H1 (cell line): ENCODE data around the gene ZRANB1. TPM values are rescaled to one million over a fixed set of nuclear protein-coding genes. Genes with fewer than 3 reads are reported as not detected.

Source experiments
- BACH1 ChIP-seq: IDR thresholded peaks from 2 replicates; pipeline ENCODE4 v1.6.1; 2012; ENCODE audit warnings: low read length, improper control_type of control experiment
- KDM1A ChIP-seq: fragments of 200-600, 300-600 bp; sonication (generic); IDR thresholded peaks from 2 replicates; pipeline ENCODE4 v1.7.1; 2016; ENCODE audit warnings: mild to moderate bottlenecking, low read length, borderline replicate concordance
- RBBP5 ChIP-seq: IDR thresholded peaks from 2 replicates; pipeline ENCODE4 v1.7.1; 2012; ENCODE audit warnings: low read depth, mild to moderate bottlenecking, inconsistent platforms, low read length, moderate library complexity, borderline replicate concordance
- TAF1 ChIP-seq: IDR thresholded peaks from 2 replicates; pipeline ENCODE4 v1.6.1; 2011; ENCODE audit warnings: mild to moderate bottlenecking, low read depth, low read length
- polyA plus RNA-seq, 7 experiments: library from polyadenylated mRNA; depleted of rRNA in 3 of 7; stranded (reverse) in 5 of 7; unstranded in 2 of 7; fragments of >200 nt in 5 of 7; fragments of 200-250 nt in 2 of 7; gene quantifications; 1 replicate in 5 of 7; 2 replicates in 1 of 7; 4 replicates in 1 of 7; pipeline versions ENCODE4 v1.2.1 to v1.2.3, GENCODE V29; 2011 to 2013; ENCODE audit warnings: missing spikeins in 2 of 7, mixed read lengths in 2 of 7
- total RNA-seq: library from RNA; stranded (reverse); fragmentation: NEBNext Ultra II Directional; extraction: Animal tissue kit (Norgen Biotek cat#: 25700); gene quantifications from 2 replicates; pipeline ENCODE4 v1.2.1, GENCODE V29; 2021
- TF ChIP-seq, protein P1 (sequence below): fragments of 300-600 bp; sonication (generic); IDR thresholded peaks from 2 replicates; pipeline ENCODE4 v1.7.1; 2012; ENCODE audit warnings: low read length, moderate library complexity, mild to moderate bottlenecking, inconsistent platforms; ENCODE audit not compliant: insufficient replicate concordance

ZRANB1 gene
- total and polyA plus RNA-seq, 2 of the 8 experiments (the other 6 are each of a cell fraction or from before 2014, with no cell fraction given), result 6.1 to 19.9 TPM

DNA sequence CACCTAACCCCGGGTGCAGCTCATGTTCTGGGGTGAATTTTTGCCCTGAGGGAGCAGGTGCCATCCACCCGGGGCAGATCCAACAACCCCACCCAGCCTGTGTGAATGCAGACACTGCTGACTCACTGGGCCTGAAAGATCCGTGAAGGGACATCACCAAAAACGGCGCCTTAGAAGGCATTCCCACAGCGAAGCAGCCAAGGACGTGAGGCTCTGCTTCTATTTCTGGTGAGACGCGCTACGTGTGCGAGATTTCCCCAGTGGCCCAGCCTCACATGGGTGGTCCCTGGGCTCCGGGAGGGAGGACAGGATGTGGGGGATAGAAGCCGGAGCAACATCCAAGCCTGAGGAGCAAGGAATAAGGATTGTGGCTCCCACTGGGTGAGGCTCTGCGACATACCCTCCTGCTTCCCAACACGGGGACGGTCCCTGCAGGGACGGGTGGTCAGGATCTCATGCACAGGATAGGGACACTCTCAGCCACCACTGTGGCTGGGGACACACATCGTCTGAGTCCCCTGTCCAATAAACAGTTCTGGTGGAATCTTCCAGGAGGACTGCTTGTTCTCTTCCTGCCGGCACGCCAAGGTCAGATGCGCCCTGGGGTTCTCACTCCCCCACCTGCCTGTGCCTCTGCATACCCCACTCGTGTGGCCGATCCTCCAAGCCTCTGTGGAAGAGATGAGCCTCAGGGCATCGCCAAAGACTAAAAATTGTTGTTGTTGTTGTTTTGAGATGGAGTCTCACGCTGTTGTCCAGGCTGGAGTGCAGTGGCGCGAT is 70.2 kb downstream of the ZRANB1 start (continued):
- TF ChIP-seq, protein P1, sequence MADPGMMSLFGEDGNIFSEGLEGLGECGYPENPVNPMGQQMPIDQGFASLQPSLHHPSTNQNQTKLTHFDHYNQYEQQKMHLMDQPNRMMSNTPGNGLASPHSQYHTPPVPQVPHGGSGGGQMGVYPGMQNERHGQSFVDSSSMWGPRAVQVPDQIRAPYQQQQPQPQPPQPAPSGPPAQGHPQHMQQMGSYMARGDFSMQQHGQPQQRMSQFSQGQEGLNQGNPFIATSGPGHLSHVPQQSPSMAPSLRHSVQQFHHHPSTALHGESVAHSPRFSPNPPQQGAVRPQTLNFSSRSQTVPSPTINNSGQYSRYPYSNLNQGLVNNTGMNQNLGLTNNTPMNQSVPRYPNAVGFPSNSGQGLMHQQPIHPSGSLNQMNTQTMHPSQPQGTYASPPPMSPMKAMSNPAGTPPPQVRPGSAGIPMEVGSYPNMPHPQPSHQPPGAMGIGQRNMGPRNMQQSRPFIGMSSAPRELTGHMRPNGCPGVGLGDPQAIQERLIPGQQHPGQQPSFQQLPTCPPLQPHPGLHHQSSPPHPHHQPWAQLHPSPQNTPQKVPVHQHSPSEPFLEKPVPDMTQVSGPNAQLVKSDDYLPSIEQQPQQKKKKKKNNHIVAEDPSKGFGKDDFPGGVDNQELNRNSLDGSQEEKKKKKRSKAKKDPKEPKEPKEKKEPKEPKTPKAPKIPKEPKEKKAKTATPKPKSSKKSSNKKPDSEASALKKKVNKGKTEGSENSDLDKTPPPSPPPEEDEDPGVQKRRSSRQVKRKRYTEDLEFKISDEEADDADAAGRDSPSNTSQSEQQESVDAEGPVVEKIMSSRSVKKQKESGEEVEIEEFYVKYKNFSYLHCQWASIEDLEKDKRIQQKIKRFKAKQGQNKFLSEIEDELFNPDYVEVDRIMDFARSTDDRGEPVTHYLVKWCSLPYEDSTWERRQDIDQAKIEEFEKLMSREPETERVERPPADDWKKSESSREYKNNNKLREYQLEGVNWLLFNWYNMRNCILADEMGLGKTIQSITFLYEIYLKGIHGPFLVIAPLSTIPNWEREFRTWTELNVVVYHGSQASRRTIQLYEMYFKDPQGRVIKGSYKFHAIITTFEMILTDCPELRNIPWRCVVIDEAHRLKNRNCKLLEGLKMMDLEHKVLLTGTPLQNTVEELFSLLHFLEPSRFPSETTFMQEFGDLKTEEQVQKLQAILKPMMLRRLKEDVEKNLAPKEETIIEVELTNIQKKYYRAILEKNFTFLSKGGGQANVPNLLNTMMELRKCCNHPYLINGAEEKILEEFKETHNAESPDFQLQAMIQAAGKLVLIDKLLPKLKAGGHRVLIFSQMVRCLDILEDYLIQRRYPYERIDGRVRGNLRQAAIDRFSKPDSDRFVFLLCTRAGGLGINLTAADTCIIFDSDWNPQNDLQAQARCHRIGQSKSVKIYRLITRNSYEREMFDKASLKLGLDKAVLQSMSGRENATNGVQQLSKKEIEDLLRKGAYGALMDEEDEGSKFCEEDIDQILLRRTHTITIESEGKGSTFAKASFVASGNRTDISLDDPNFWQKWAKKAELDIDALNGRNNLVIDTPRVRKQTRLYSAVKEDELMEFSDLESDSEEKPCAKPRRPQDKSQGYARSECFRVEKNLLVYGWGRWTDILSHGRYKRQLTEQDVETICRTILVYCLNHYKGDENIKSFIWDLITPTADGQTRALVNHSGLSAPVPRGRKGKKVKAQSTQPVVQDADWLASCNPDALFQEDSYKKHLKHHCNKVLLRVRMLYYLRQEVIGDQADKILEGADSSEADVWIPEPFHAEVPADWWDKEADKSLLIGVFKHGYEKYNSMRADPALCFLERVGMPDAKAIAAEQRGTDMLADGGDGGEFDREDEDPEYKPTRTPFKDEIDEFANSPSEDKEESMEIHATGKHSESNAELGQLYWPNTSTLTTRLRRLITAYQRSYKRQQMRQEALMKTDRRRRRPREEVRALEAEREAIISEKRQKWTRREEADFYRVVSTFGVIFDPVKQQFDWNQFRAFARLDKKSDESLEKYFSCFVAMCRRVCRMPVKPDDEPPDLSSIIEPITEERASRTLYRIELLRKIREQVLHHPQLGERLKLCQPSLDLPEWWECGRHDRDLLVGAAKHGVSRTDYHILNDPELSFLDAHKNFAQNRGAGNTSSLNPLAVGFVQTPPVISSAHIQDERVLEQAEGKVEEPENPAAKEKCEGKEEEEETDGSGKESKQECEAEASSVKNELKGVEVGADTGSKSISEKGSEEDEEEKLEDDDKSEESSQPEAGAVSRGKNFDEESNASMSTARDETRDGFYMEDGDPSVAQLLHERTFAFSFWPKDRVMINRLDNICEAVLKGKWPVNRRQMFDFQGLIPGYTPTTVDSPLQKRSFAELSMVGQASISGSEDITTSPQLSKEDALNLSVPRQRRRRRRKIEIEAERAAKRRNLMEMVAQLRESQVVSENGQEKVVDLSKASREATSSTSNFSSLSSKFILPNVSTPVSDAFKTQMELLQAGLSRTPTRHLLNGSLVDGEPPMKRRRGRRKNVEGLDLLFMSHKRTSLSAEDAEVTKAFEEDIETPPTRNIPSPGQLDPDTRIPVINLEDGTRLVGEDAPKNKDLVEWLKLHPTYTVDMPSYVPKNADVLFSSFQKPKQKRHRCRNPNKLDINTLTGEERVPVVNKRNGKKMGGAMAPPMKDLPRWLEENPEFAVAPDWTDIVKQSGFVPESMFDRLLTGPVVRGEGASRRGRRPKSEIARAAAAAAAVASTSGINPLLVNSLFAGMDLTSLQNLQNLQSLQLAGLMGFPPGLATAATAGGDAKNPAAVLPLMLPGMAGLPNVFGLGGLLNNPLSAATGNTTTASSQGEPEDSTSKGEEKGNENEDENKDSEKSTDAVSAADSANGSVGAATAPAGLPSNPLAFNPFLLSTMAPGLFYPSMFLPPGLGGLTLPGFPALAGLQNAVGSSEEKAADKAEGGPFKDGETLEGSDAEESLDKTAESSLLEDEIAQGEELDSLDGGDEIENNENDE, result no peak
- TF ChIP-seq RBBP5, result no peak
- no peak for TF ChIP-seq KDM1A
- no peak for TF ChIP-seq BACH1
- no peak for TF ChIP-seq TAF1
